Uterus (tissue), 4 donors: ENCODE results near the gene KCNAB1. TPM values are rescaled to one million over a fixed set of nuclear protein-coding genes. Genes with fewer than 3 reads are reported as not detected.

ENCODE experiments used
- DNase-seq, 2 donors: peaks; one replicate each; pipeline ENCODE4 v3.0.0-alpha.2; 2019 to 2020
- H3K27ac ChIP-seq, 2 donors: fragments of 200-600 bp; sonication (generic); 1 replicate in 1 of 2; 2 replicates in 1 of 2; pipeline ENCODE4 v1.5.1; 2016 to 2018
- H3K27me3 ChIP-seq, 2 donors: fragments of 200-600 bp; sonication (generic); one replicate each; pipeline ENCODE4 v1.5.1; 2018 to 2019; ENCODE audit warnings: control low read depth in 1 of 2
- H3K36me3 ChIP-seq, 2 donors: fragments of 200-600 bp; sonication (generic); one replicate each; pipeline ENCODE4 v1.5.1; 2019; ENCODE audit warnings: control low read depth in 1 of 2
- H3K4me1 ChIP-seq, 2 donors: fragments of 200-600 bp; sonication (generic); one replicate each; pipeline ENCODE4 v1.5.1; 2018 to 2019; ENCODE audit warnings: control low read depth in 1 of 2
- H3K4me3 ChIP-seq, 2 donors: fragments of 200-600 bp; sonication (generic); 1 replicate in 1 of 2; 2 replicates in 1 of 2; pipeline ENCODE4 v1.5.1; 2018 to 2019; ENCODE audit warnings: mild to moderate bottlenecking in 1 of 2
- H3K9me3 ChIP-seq, 2 donors: fragments of 200-600 bp; sonication (generic); one replicate each; pipeline ENCODE4 v1.5.1; 2019; ENCODE audit warnings: control low read depth in 1 of 2
- CTCF ChIP-seq, 4 experiments: fragments of 200-600 bp in 2 of 4; fragments of 450-650 bp in 2 of 4; sonication (generic) in 2 of 4; IDR thresholded peaks; one replicate each; pipeline ENCODE4 v1.5.1; 2016 to 2019; ENCODE audit warnings: antibody characterized with exemption in 4 of 4, mild to moderate bottlenecking in 2 of 4, moderate library complexity in 1 of 4
- POLR2A ChIP-seq, 2 donors: fragments of 450-650 bp; IDR thresholded peaks; one replicate each; pipeline ENCODE4 v1.6.1; 2016; ENCODE audit warnings: antibody characterized with exemption in 2 of 2, mild to moderate bottlenecking in 1 of 2, moderate library complexity in 1 of 2
- intact Hi-C: fragments of 100-400 bp; cut with DNase I; formaldehyde crosslinking; loops from one replicate; pipeline ENCODE4 v1.15.1; 2023; ENCODE audit warnings: low total_unique reads
- total RNA-seq, 4 donors: library from RNA; depleted of rRNA in 3 of 4; stranded (reverse); fragments of >200 nt in 3 of 4; gene quantifications; one replicate each; pipeline versions ENCODE4 v1.1.0 to v1.2.4, GENCODE V29; 2014 to 2023
- donor health status: DM: yes; HTN: yes; CAD: no.

KCNAB1 gene
- total RNA-seq, 4 donors from 2014 or later, result 1.3 to 12.8 (median 6.8) TPM

GRCh38 chr3:156463123-156463522 is 342.7 kb downstream of the KCNAB1 start:
- H3K9me3 ChIP-seq, result no peaks in the 10 kb centered on the region
- no peak for DNase-seq
- TF ChIP-seq POLR2A (IDR thresholded peaks at IDR 0.05), result no peak
- no peak for TF ChIP-seq CTCF (IDR thresholded peaks at IDR 0.05)
- H3K4me3 ChIP-seq, result no peak overlapping the region
- H3K4me1 ChIP-seq, result no peaks in the 10 kb centered on the region
- no peak overlapping the region for H3K27ac ChIP-seq
- no peaks in the 10 kb centered on the region for H3K27me3 ChIP-seq
- intact Hi-C loops, result no loop called here
- no peaks in the 10 kb centered on the region for H3K36me3 ChIP-seq

- intact Hi-C loops, result no loop called here
- DNase-seq, result no peak
- no peaks in the 10 kb centered on the region for H3K27me3 ChIP-seq
- no peak overlapping the region for H3K4me3 ChIP-seq
- no peaks in the 10 kb centered on the region for H3K9me3 ChIP-seq
- TF ChIP-seq CTCF (IDR thresholded peaks at IDR 0.05) (no peak), POLR2A (IDR thresholded peaks at IDR 0.05) (no peak)
- no peaks in the 10 kb centered on the region for H3K4me1 ChIP-seq
- H3K36me3 ChIP-seq, result no peaks in the 10 kb centered on the region
- no peak overlapping the region for H3K27ac ChIP-seq
Measured at GRCh38 chr3:156465194-156465593, 344.8 kb downstream of the KCNAB1 start.

GRCh38 chr3:156469456-156469855 is 349.1 kb downstream of the KCNAB1 start:
- Histone ChIP-seq H3K27ac (no peak overlapping the region), H3K27me3 (no peaks in the 10 kb centered on the region), H3K4me3 (no peak overlapping the region), H3K4me1 (no peaks in the 10 kb centered on the region), H3K9me3 (no peaks in the 10 kb centered on the region), H3K36me3 (no peaks in the 10 kb centered on the region)
- DNase-seq, result no peak
- intact Hi-C loops, result no loop called here
- TF ChIP-seq POLR2A (IDR thresholded peaks at IDR 0.05), result no peak
- no peak for TF ChIP-seq CTCF (IDR thresholded peaks at IDR 0.05)

GRCh38 chr3:156471431-156471830 is 351.1 kb downstream of the KCNAB1 start:
- intact Hi-C loops, result no loop called here
- DNase-seq, result no peak
- Histone ChIP-seq H3K27me3 (no peaks in the 10 kb centered on the region), H3K9me3 (no peaks in the 10 kb centered on the region), H3K4me3 (no peak overlapping the region), H3K4me1 (no peaks in the 10 kb centered on the region), H3K27ac (no peak overlapping the region), H3K36me3 (no peaks in the 10 kb centered on the region)
- no peak for TF ChIP-seq POLR2A (IDR thresholded peaks at IDR 0.05)
- TF ChIP-seq CTCF (IDR thresholded peaks at IDR 0.05), result no peak

- Histone ChIP-seq H3K4me3 (no peak overlapping the region), H3K4me1 (no peaks in the 10 kb centered on the region), H3K27me3 (no peaks in the 10 kb centered on the region), H3K36me3 (no peaks in the 10 kb centered on the region), H3K27ac (no peak overlapping the region), H3K9me3 (no peaks in the 10 kb centered on the region)
- TF ChIP-seq POLR2A (IDR thresholded peaks at IDR 0.05) (no peak), CTCF (IDR thresholded peaks at IDR 0.05) (no peak)
- intact Hi-C loops, result no loop called here
- no peak for DNase-seq
Measured at GRCh38 chr3:156472150-156472549, 351.8 kb downstream of the KCNAB1 start.
